GM21447 (cell line): Measurements from ENCODE around the gene UBQLN3.

Source experiments
- ATAC-seq: cut with Tn5 transposase; IDR thresholded peaks from one replicate; pipeline ENCODE4 v1.9.1; 2021; ENCODE audit not compliant: unreplicated experiment

Gene UBQLN3

DNA sequence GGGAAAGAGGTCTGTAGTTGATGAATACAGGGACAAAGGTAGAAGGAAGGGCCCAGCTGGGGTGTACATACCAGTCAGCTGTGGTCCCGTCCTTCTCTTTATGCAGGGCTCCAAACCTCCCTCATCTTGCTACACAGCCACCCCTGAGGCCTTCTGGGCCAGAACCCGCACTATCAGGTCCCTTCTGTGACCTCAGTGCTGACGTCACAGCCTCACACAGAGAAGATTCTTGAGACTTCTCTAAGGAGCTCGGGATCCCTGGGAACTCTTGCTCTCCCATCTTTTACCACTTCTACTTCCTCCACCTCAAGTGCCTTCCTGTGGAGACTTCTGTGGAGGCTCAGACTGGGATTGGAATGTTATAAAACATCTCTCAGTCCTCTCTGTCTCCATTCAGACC lies at the start of gene UBQLN3:
Gene UBQLN3 (minus strand): TSS at position 155 of the 400 bp plus-strand sequence. CDS start 399 bp downstream, outside the sequence.
- no peak for ATAC-seq

DNA sequence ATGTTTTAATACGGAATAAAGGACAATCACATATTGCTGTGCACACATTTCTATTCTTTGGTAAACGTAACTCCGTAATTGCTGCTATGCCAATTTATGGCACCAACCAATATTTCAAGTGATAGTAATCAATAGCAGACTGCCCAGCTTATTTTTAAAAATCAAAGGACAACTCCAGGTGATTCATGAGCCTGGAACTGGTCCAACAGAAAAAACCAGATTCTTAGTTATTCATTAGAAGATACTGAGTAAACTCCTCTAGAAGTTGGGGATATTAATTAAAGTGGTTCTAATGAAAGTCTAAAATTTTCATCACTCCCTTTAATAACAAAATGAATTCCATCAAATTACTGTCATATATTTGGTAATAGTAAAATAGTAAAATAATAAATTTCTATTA lies 48.0 kb upstream of the UBQLN3 start:
- ATAC-seq, result no peak

- ATAC-seq, result no peak
Observed at GRCh38 chr11:5556596-5557188, 46.9 kb upstream of the UBQLN3 start.

- ATAC-seq, result no peak
Observed at GRCh38 chr11:5553343-5553742, 43.6 kb upstream of the UBQLN3 start.

GRCh38 chr11:5550440-5551095 lies 40.8 kb upstream of the UBQLN3 start:
- ATAC-seq, result peak; percentile 65

DNA sequence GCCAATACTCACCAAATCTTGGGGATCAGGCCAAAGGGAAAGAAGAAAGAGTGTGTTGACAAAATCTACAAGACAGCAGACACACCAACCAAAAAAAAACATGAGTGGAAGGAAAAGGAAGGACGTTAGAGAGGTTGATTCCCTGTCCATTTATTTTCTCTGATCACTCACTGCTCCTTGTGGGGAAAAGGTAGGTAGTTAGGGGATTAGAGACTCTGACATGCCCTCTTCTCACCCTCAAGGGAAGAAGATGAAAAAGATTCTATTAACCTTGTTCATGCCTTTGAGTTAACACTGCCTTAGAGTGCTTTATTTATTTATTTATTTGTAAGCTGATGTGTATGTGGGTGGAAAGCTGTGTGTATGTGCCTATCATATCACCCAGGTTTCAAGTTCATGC lies 38.7 kb upstream of the UBQLN3 start, which contains the start of gene OR52H1:
Gene OR52H1 (minus strand): TSS at position 101 of the 400 bp plus-strand sequence. CDS start 3,035 bp downstream, outside the sequence.
- no peak for ATAC-seq

GRCh38 chr11:5547982-5548381 lies 38.2 kb upstream of the UBQLN3 start:
- ATAC-seq, result peak; percentile 40

- no peak for ATAC-seq
Observed at GRCh38 chr11:5546457-5546856, 36.7 kb upstream of the UBQLN3 start.

- no peak for ATAC-seq
Observed at GRCh38 chr11:5541427-5541826, 31.7 kb upstream of the UBQLN3 start.

- ATAC-seq, result no peak
Observed at GRCh38 chr11:5536482-5536881, 26.7 kb upstream of the UBQLN3 start.

DNA sequence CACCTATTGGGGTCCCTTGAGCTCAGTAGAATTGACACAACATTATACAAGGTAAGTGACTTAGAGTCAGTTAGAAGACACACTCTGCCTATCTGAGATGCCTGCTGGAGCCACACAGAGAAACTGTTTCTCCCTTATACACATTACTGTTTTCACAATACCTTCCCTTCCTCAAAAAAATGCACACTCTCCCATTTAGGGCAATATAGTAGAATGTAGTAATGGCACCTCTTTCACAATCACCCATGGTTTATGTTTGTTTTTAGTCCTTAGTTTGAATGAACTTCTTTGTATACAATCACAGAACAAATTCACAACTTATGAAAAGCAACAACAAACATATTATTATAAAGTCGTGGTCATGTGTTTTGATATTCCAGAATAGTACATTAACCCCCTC lies 24.3 kb upstream of the UBQLN3 start:
- no peak for ATAC-seq

GRCh38 chr11:5531053-5531831 lies 21.5 kb upstream of the UBQLN3 start:
- no peak for ATAC-seq

DNA sequence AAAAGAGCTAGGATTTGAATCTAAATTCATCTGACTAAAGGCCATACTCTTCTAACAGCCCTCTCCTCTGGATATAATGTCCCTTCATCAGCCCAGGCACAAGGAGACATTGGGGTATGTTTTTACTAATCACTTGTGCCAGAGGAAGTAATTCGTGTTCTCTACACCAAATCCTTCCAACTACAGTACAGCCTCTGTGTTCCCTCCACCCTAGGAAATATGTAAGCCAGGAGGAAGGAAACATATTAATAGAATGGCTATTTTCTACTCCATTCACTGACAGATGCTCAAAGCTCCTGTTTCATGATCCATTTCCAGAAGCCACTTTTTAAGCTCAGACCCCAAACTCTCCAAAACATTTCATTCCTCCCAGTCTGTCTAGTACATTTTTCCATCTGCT lies 18.7 kb upstream of the UBQLN3 start:
- no peak for ATAC-seq

GRCh38 chr11:5527716-5528115 lies 18.0 kb upstream of the UBQLN3 start:
- no peak for ATAC-seq

- no peak for ATAC-seq
Observed at GRCh38 chr11:5524756-5525155, 15.0 kb upstream of the UBQLN3 start.

DNA sequence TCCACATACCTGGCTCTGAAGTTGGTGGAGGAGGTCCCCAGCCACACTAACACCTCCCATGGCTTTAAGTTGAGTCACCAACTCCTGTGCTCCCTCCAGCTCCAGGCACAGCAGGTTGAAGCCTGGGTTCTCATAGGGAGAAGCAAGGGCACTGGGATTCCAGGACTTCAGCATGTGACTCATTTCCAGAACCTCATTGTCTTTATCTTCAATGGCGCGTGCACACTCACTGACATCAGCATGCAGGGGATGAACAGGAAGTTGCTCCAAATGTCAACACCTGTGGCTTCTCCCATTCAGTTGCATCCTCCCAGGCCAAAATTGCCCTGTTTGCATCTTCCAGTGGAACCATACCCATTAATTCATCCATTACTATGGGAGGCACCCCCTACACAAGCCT lies 12.6 kb upstream of the UBQLN3 start:
- ATAC-seq, result no peak

DNA sequence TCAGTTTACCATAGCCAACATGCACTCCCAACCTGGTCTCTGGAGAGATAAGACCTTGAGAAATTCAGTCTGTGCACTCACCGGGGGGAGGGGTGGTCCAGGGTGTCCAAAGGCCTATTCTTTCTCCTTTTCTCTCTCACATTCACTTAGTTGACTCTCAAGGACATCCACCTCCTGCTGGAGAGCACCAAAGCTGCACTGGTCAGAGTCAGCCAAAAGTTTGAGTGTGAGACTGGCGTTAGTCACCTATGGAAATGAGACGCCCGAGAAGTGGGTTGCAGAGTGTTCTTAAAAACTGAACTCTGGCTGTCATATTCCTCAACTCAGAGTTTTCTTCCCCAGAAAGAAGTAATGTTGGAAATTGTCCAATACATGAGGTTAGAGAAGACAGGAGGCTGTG lies 11.8 kb upstream of the UBQLN3 start:
- ATAC-seq, result no peak

- ATAC-seq, result no peak
Observed at GRCh38 chr11:5516599-5516998, 6.8 kb upstream of the UBQLN3 start, which contains the start of gene UBQLNL. Gene UBQLNL, minus strand, starts transcription at chr11:5516699. Its CDS starts 258 bp downstream, at chr11:5516441.

DNA sequence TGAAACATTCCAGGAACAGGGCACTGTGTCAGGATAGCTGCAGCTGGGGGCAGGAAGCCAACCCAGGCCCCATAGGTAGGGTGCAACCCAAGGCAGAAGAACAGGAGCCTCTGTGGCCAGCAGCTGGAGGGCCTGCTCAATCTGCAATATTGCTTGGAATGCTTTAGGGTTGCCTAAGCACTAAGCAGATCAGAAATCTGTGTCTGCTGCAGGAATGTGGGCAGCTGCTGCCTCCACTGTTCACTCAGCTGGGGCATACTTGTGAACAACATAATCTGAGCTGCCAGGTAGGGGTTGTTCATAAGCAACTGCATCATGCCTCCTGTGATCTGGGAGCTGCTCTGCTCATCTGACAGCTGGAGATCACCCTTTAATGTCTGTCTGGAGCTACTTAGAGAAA lies 5.1 kb upstream of the UBQLN3 start:
- ATAC-seq, result no peak

GRCh38 chr11:5508605-5509004 lies 1.2 kb downstream of the UBQLN3 start:
- no peak for ATAC-seq

GRCh38 chr11:5507933-5508305 lies 1.8 kb downstream of the UBQLN3 start:
- ATAC-seq, result no peak
